GM19099 (cell line): ENCODE measurements around the gene RARB.

Source experiments
- POLR2A ChIP-seq: IDR thresholded peaks from 3 replicates; pipeline ENCODE4 v1.6.1; 2011; ENCODE audit warnings: low read depth; ENCODE audit not compliant: insufficient read length; ENCODE audit errors: extremely low read depth

RARB gene

GRCh38 chr3:25433868-25434267, 5.8 kb downstream of the RARB start:
- no peak for TF ChIP-seq POLR2A

- no peak for TF ChIP-seq POLR2A
Observed at GRCh38 chr3:25437953-25438352, 9.9 kb downstream of the RARB start.

DNA sequence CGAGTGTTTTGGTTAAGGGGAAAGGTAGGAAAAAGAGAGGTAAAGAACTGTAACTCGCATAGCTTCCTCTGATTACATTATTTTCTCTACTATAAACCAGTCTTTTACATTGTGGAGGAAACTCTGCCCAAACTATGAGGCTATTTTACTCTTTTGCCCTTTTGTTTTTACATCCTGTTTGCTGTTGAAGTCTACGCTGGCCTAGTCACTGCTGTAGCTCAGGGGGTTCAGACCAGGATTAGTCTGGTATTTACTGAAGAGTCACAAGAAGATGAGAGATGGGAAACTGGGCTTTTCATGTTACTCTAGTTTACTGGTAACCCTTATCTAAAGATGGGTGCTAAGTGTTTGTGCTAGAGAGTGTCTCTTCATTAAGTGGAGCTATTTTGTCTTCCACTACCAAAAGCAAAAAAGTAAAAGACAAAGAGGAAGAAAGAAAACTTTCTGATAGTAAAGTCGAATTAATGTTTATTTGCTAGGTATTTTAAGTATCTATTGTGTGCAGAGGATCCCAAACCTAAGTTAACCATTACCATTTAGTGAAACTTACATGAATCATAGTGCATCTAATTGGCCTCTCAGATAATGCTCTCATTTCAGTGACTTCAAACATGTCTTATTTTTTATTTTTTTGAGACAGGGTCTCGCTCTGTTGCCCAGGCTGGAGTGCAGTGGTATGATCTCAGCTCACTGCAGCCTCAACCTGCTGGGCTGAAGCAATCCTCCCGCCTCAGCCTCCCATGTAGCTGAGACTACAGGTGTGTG, 10.9 kb downstream of the RARB start:
- no peak for TF ChIP-seq POLR2A

DNA sequence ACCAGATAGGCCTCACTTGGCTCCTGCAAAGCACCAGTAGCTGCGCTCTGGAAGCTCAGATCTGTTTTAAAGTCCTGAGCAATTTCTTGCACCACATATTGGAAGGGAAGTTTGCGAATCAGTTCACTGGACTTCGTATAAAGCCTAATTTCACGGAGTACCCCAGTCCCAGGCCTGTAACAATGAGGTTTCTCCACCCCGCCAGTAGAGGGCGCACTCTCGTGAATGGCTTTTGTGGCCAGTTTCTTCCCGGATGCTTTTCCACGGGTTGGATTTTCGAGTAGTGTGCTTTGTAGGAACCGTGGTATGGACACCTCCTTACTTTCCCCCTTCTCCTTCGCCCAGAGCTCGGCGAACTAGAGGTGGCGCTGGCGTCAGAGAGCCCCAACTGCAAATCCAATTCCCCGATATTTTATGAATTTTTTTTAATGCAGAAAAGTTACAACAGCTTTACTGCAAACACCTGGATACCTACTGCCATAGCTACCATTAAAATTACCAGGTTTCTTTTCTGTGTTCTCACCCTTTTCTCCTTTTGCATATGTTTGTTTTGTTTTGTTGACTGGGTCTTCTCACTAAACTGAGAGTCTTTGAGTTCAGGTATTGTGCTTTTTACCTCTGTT, 13.3 kb downstream of the RARB start:
- no peak for TF ChIP-seq POLR2A

DNA sequence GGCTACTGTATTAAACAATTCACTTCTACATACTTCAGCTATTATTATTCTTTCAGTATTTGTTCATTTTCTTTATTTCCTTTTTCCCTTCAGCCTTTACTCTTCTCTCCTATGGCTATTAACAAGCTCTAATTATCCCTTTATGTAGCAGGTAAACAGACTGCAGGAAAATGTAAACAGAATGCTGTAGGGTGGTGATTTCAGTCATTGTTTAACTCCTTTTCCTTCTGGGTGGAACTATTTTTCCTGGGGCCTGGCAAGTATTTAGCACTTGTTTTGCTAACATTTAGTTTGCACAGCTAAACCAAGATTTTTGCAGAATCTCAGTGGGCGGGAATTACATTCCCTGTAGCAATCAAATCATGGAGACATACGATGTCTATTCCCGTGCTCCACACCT, 14.4 kb downstream of the RARB start:
- TF ChIP-seq POLR2A: no peak

DNA sequence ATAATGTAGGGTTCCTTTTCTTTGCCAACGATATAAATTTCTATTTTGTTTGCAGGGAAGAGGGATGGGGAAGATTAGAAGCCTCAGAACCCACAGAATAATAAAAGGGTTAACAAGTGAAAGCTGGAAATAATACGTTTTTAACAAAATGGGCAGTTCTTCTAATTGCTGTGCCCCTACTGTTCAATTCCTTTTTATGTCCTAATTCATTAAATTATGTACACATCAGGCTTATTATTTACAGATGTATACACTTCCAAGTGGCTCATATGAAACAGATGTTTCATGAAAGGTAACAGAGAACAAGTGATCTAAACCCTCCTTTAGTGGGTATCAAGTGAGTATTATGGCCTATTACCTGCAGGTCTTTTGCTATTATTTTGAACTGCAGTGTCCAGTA, 16.2 kb downstream of the RARB start:
- no peak for TF ChIP-seq POLR2A

DNA sequence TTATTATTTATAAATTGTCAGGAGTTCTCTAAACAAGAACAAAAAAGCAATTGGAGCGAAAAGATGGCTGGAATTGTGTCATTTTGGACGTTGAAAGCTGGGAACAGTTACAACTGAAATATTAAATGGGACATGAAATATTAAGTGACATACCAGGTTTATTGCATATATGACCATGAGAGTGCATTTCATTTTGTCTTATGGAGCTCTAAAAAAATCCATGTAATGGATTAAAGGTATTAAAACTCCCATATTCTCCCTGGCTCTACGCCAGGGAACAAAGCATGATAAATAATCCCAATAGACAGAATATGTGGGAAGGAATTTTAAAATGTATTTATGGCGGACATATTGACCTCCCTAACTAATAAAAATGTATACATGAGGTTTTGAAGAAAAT, 17.7 kb downstream of the RARB start:
- TF ChIP-seq POLR2A: no peak

- no peak for TF ChIP-seq POLR2A
Observed at GRCh38 chr3:25447285-25447684, 19.2 kb downstream of the RARB start.

- TF ChIP-seq POLR2A: no peak
Observed at GRCh38 chr3:25447925-25448324, 19.9 kb downstream of the RARB start.

DNA sequence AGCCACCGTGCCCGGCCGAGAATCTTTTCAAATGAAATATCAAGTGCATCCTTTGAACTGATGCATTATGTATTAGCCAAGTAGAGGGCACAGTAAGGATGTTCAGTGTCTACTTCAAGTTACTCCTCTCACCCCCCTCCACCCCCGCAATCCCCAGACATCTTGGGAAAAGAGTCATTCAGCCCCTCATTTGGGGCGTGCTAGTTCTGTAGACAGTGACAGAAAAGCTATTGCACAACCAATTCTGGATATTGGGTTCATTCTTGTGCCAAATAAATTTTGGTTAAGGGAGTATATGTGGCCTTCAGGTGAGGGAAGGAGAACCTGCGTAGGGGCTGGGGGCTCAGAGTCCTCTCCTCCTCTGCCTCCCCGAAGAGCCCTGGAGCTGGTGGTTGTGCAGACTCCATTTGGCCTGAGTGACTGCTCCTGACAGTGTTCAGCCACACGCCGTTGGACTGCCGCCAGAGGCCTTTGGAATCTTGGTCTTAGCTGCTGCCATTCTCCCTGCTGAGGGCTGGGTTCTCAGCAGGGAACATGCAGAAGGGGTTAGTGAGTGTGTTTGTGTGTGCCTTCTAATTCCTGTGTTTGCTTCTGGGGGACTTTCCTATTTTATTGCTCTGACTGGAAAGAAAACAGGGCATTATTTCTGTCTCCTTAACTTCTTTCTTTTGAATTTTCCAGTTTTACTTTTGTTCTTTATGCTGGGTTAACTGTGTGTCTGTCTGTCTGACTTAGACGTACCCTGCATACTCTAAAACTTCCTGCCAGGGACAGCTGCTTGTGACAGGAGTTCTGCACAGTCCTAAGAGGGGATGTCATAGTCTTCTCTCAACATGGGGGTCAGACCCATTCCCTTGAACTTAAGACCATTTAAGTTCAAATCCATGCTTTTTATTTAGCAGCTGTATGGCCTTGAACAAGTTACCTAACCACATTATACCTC, 21.0 kb downstream of the RARB start:
- TF ChIP-seq POLR2A: no peak

- no peak for TF ChIP-seq POLR2A
Observed at GRCh38 chr3:25449857-25450256, 21.8 kb downstream of the RARB start.

DNA sequence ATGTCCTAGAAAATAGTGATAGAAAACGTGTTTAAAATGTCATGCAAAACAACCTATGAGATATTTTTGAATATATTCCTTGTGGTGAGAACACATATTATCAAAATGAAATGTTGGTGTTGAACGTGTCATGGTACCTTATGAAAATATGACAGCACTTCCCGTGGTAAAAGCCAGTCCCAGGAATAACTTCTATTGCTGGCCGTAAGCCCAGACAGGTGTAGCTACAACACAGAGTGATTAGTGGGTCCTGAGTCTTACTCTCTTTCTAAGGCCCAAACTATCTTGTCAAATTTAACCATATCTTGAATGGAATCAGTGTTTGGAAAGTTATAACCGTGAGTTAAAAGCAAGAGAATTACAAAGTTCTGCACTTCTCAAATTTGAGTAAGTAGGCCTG, 24.1 kb downstream of the RARB start:
- TF ChIP-seq POLR2A: no peak

GRCh38 chr3:25452740-25453139, 24.7 kb downstream of the RARB start:
- no peak for TF ChIP-seq POLR2A

DNA sequence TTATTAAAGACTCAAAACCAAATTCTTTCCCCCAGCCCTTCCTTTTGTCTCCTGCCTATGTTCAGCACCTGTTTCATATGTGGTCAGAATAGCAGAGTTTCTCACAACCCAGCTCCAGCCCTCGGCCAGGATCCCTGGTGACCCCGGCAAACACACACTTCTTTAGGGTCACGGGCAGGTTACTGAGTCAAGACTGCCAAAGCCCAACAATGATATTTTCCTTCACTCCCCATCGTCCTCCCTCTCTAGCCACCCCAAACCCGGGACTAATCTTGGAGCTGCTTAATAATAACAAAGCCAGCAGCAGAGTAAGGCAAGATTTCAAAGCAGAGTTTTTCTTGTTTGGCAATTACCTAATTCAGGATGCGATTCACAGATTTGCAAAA, 25.5 kb downstream of the RARB start:
- TF ChIP-seq POLR2A: no peak
